ENCODE data around the gene PTPRH. TPM values are rescaled to one million over a fixed set of nuclear protein-coding genes. Genes with fewer than 3 reads are reported as not detected.
A peak's percentile ranks its signal among the peaks of the same experiment; 100 is the strongest.

Gene PTPRH
- total and polyA plus RNA-seq, 9 of the 15 experiments (the other 6 are each of a cell fraction or from before 2014, with no cell fraction given) = 0.87 to 34.3 (median 22.7) TPM

GRCh38 chr19:55172741-55173140 lies 36.6 kb downstream of the PTPRH start:
- Histone ChIP-seq H3K9me3 (replicated peaks; ENCODE audit: control insufficient read depth, insufficient read depth, low read depth, low read length) (no peaks in the 10 kb centered on the region), H3K4me3 (no peak overlapping the region), H3K9ac (ENCODE audit: insufficient read depth in 1 of 2, low read depth in 2 of 2, low read length in 2 of 2) (peak overlapping the region in 1 of 2 experiments; percentile 92; a peak in 1 of 4 replicates), H3K9me1 (ENCODE audit: control insufficient read depth, insufficient read depth, low read length) (no peaks in the 10 kb centered on the region), H3K27ac (ENCODE audit: extremely low read depth, low read depth, low read length) (no peak overlapping the region), H4K20me1 (replicated peaks; ENCODE audit: control insufficient read depth, insufficient read depth, low read length) (no peaks in the 10 kb centered on the region), H3K4me1 (replicated peaks in 1 of 2; ENCODE audit: control insufficient read depth in 2 of 2, insufficient read depth in 2 of 2, low read length in 2 of 2) (peaks cover 24 to 36% of the 10 kb centered on the region in 2 experiments; a peak in 4 of 5 replicates), H3K79me2 (ENCODE audit: control insufficient read depth, insufficient read depth, low read length) (no peaks in the 10 kb centered on the region; the same call in 2 of the 3 replicates), H3K36me3 (ENCODE audit: control insufficient read depth, insufficient read depth, low read length) (no peaks in the 10 kb centered on the region), H3K4me2 (ENCODE audit: insufficient read depth, low read length) (peak overlapping the region; percentile 88), H3K27me3 (ENCODE audit: control insufficient read depth in 2 of 2, insufficient read depth in 2 of 2, low read length in 2 of 2) (no peaks in the 10 kb centered on the region), H2AFZ (ENCODE audit: low read depth, low read length) (no peak overlapping the region)
- ChIA-PET CTCF (ENCODE audit: low intra/inter-chr PET ratio) (no interaction called here), POLR2A (no interaction called here)
- 72% methylated on average over 10 of the region's 12 CpGs for WGBS (ENCODE audit: insufficient coverage, low coverage, missing lambda C conversion rate)
- TSS peak; percentile 45 for BruUV-seq (replicated peaks)
- in situ Hi-C loops (cut with MboI) (loop anchor here (25.0 kb wide), 1 partner anchor 965 kb away; the partner anchor contains the start of gene ZNF444), intact Hi-C loops (cut with micrococcal nuclease) (no loop called here)
- no peak for ATAC-seq
- FAIRE-seq = no peak
- DNase-seq (ENCODE audit: extremely low read depth in 1 of 4, low spot score in 3 of 4) = no peak
- no peak for TF ChIP-seq NCOA6 (IDR thresholded peaks at IDR 0.05)
- TF ChIP-seq RBM25 (IDR thresholded peaks at IDR 0.05; ENCODE audit: low read depth, low read length, severe bottlenecking) = no peak
- TF ChIP-seq MEF2A (IDR thresholded peaks at IDR 0.05; ENCODE audit: control insufficient read depth, low read depth, low read length) = no peak
- no peak for TF ChIP-seq JUNB (CRISPR knock-in tag; conservative IDR thresholded peaks at IDR 0.05)
- no peak for TF ChIP-seq DDX20 (tag; IDR thresholded peaks at IDR 0.05; ENCODE audit: low read depth)
- no peak for TF ChIP-seq ZNF445 (CRISPR knock-in tag; IDR thresholded peaks at IDR 0.05; ENCODE audit: low read depth)
- TF ChIP-seq EHMT2 (IDR thresholded peaks at IDR 0.05) = no peak
- TF ChIP-seq KLF10 (CRISPR knock-in tag; IDR thresholded peaks at IDR 0.05) = no peak
- TF ChIP-seq CREB3 (tag; conservative IDR thresholded peaks at IDR 0.05; ENCODE audit: low read depth) = no peak
- TF ChIP-seq USF2 (CRISPR knock-in tag; IDR thresholded peaks at IDR 0.05) = no peak
- TF ChIP-seq BCOR (IDR thresholded peaks at IDR 0.05) = no peak
- TF ChIP-seq POLR3G (IDR thresholded peaks at IDR 0.05; ENCODE audit: extremely low read depth, insufficient read length, insufficient replicate concordance) = no peak
- TF ChIP-seq HSF4 (CRISPR knock-in tag; IDR thresholded peaks at IDR 0.05; ENCODE audit: borderline replicate concordance) = no peak
- TF ChIP-seq ATF4 (CRISPR knock-in tag; IDR thresholded peaks at IDR 0.05) = no peak
- no peak for TF ChIP-seq SAFB (IDR thresholded peaks at IDR 0.05; ENCODE audit: borderline replicate concordance, low read depth, low read length)
- TF ChIP-seq E2F5 (CRISPR knock-in tag; IDR thresholded peaks at IDR 0.05) = no peak
- TF ChIP-seq SIX5 (IDR thresholded peaks at IDR 0.05; ENCODE audit: borderline replicate concordance in 1 of 2, insufficient read depth in 1 of 2, low read depth in 1 of 2, low read length in 2 of 2) = no peak

Measured in K562 (cell line).